Chondrocyte (in vitro differentiated cells): ENCODE measurements around the gene USP5. TPM values are rescaled to one million over a fixed set of nuclear protein-coding genes. Genes with fewer than 3 reads are reported as not detected.

Source experiments
- DNase-seq: peaks from one replicate; pipeline ENCODE4 v3.0.0; 2021; ENCODE audit warnings: mixed read lengths, low spot score
- H3K27ac Mint-ChIP-seq: one replicate; pipeline ENCODE4 v1.8.0; 2021; ENCODE audit warnings: mild to moderate bottlenecking, moderate library complexity, mixed read lengths; ENCODE audit not compliant: unreplicated experiment
- H3K27me3 Mint-ChIP-seq: 2 replicates; pipeline ENCODE4 v1.8.0; 2021; ENCODE audit warnings: low read depth, mixed read lengths
- H3K36me3 Mint-ChIP-seq: 2 replicates; pipeline ENCODE4 v1.8.0; 2021; ENCODE audit warnings: low read depth, mixed read lengths
- H3K4me1 Mint-ChIP-seq: 2 replicates; pipeline ENCODE4 v1.8.0; 2021; ENCODE audit warnings: low read depth, mild to moderate bottlenecking, mixed read lengths
- H3K4me3 Mint-ChIP-seq: one replicate; pipeline ENCODE4 v1.8.0; 2021; ENCODE audit warnings: mild to moderate bottlenecking, moderate library complexity, mixed read lengths; ENCODE audit not compliant: unreplicated experiment
- H3K9me3 Mint-ChIP-seq: 2 replicates; pipeline ENCODE4 v1.8.0; 2021; ENCODE audit warnings: low read depth, mixed read lengths
- CTCF ChIP-seq: fragments of 200-600 bp; sonication (generic); IDR thresholded peaks from 2 replicates; pipeline ENCODE4 v1.5.0; 2021; ENCODE audit warnings: antibody characterized with exemption, mild to moderate bottlenecking, moderate library complexity
- total RNA-seq: library from RNA; stranded (reverse); gene quantifications from 3 replicates; pipeline ENCODE4 v1.2.1, GENCODE V29; 2021

The USP5 gene
- total RNA-seq, 1 donor from 2014 or later: 106 TPM

GRCh38 chr12:6818645-6819044, 33.3 kb upstream of the USP5 start:
- Mint-ChIP-seq H3K4me1 (peaks cover 34% of the 10 kb centered on the region), H3K27ac (no peak overlapping the region), H3K36me3 (no peaks in the 10 kb centered on the region), H3K9me3 (no peaks in the 10 kb centered on the region), H3K27me3 (peaks cover 3% of the 10 kb centered on the region), H3K4me3 (no peak overlapping the region)
- no peak for DNase-seq
- TF ChIP-seq CTCF: no peak

- no peak for TF ChIP-seq CTCF
- DNase-seq: no peak
- H3K4me3 Mint-ChIP-seq: no peak overlapping the region
- H3K27ac Mint-ChIP-seq: no peak overlapping the region
- H3K4me1 Mint-ChIP-seq: peaks cover 34% of the 10 kb centered on the region
- H3K27me3 Mint-ChIP-seq: peaks cover 3% of the 10 kb centered on the region
- H3K9me3 Mint-ChIP-seq: no peaks in the 10 kb centered on the region
- no peaks in the 10 kb centered on the region for H3K36me3 Mint-ChIP-seq
Observed at GRCh38 chr12:6819106-6820030, 32.6 kb upstream of the USP5 start.

GRCh38 chr12:6820166-6820565, 31.8 kb upstream of the USP5 start:
- peaks cover 39% of the 10 kb centered on the region for H3K4me1 Mint-ChIP-seq
- no peak overlapping the region for H3K4me3 Mint-ChIP-seq
- H3K36me3 Mint-ChIP-seq: no peaks in the 10 kb centered on the region
- peaks cover 3% of the 10 kb centered on the region for H3K27me3 Mint-ChIP-seq
- DNase-seq: no peak
- no peaks in the 10 kb centered on the region for H3K9me3 Mint-ChIP-seq
- TF ChIP-seq CTCF: no peak
- no peak overlapping the region for H3K27ac Mint-ChIP-seq

- Mint-ChIP-seq H3K27me3 (peaks cover 3% of the 10 kb centered on the region), H3K4me1 (peaks cover 45% of the 10 kb centered on the region), H3K9me3 (no peaks in the 10 kb centered on the region), H3K4me3 (peak within 1 kb of the TSS; percentile 78), H3K27ac (peak within 1 kb of the TSS; percentile 71), H3K36me3 (no peaks in the 10 kb centered on the region)
- no peak for DNase-seq
- TF ChIP-seq CTCF: no peak
Observed at GRCh38 chr12:6821591-6822425, 30.1 kb upstream of the USP5 start, which contains the start of gene GPR162. Gene GPR162, plus strand, starts transcription at chr12:6821821. Its CDS starts 2,078 bp downstream, at chr12:6823899.

GRCh38 chr12:6822426-6823135, 29.4 kb upstream of the USP5 start:
- DNase-seq: no peak

More at GRCh38 chr12:6822426-6823135, 29.4 kb upstream of the USP5 start:
- no peak for TF ChIP-seq CTCF
- no peak overlapping the region for H3K27ac Mint-ChIP-seq
- H3K4me3 Mint-ChIP-seq: peak overlapping the region; percentile 78
- H3K4me1 Mint-ChIP-seq: peaks cover 52% of the 10 kb centered on the region
- no peaks in the 10 kb centered on the region for H3K36me3 Mint-ChIP-seq
- no peaks in the 10 kb centered on the region for H3K9me3 Mint-ChIP-seq
- peaks cover 3% of the 10 kb centered on the region for H3K27me3 Mint-ChIP-seq
